Stimulated activated CD8-positive, alpha-beta memory T cell treated with anti-CD3 and anti-CD28 coated beads, Interleukin-15, amount 100 ng/mL, for 48 hours (primary cell): ENCODE results near the gene DCLK3.

Experiments
- DNase-seq, 2 donors: peaks; one replicate each; pipeline ENCODE4 v3.0.0-alpha.2; 2020; ENCODE audit warnings: low read depth in 2 of 2

DCLK3 gene

GRCh38 chr3:36769926-36770325, 5.6 kb upstream of the DCLK3 start:
- DNase-seq = no peak

- DNase-seq = no peak
Measured at GRCh38 chr3:36765104-36765503, 751 bp upstream of the DCLK3 start.

- DNase-seq = no peak
Measured at GRCh38 chr3:36764704-36765038, 318 bp upstream of the DCLK3 start.

- DNase-seq = no peak
Measured at GRCh38 chr3:36762918-36763849, 1.2 kb downstream of the DCLK3 start.

- no peak for DNase-seq
Measured at GRCh38 chr3:36761779-36762178, 2.6 kb downstream of the DCLK3 start.

GRCh38 chr3:36756269-36756668, 8.1 kb downstream of the DCLK3 start:
- DNase-seq = no peak

- no peak for DNase-seq
Measured at GRCh38 chr3:36751326-36751725, 13.0 kb downstream of the DCLK3 start.

- DNase-seq = no peak
Measured at GRCh38 chr3:36750737-36751136, 13.6 kb downstream of the DCLK3 start.

- DNase-seq = no peak
Measured at GRCh38 chr3:36744763-36745162, 19.6 kb downstream of the DCLK3 start.

GRCh38 chr3:36743826-36744225, 20.5 kb downstream of the DCLK3 start:
- DNase-seq = no peak

- DNase-seq = no peak
Measured at GRCh38 chr3:36741285-36741684, 23.1 kb downstream of the DCLK3 start.

GRCh38 chr3:36740787-36741186, 23.6 kb downstream of the DCLK3 start:
- no peak for DNase-seq

- DNase-seq = no peak
Measured at GRCh38 chr3:36738702-36739101, 25.7 kb downstream of the DCLK3 start.

- DNase-seq = no peak
Measured at GRCh38 chr3:36736301-36736700, 28.1 kb downstream of the DCLK3 start.

- no peak for DNase-seq
Measured at GRCh38 chr3:36734742-36735141, 29.6 kb downstream of the DCLK3 start.

GRCh38 chr3:36733723-36734122, 30.6 kb downstream of the DCLK3 start:
- DNase-seq = no peak

- DNase-seq = no peak
Measured at GRCh38 chr3:36733162-36733696, 31.1 kb downstream of the DCLK3 start.

GRCh38 chr3:36730966-36731365, 33.4 kb downstream of the DCLK3 start:
- no peak for DNase-seq

- no peak for DNase-seq
Measured at GRCh38 chr3:36729204-36730056, 34.9 kb downstream of the DCLK3 start.

GRCh38 chr3:36714343-36715086, 49.8 kb downstream of the DCLK3 start:
- no peak for DNase-seq

GRCh38 chr3:36713904-36714303, 50.4 kb downstream of the DCLK3 start:
- no peak for DNase-seq

GRCh38 chr3:36710606-36711005, 53.7 kb downstream of the DCLK3 start:
- no peak for DNase-seq
